Glomerular visceral epithelial cell (primary cell): ENCODE measurements around the gene RAB26.
A peak's percentile ranks its signal among the peaks of the same experiment; 100 is the strongest.

Experiments used
- DNase-seq: peaks from one replicate; pipeline ENCODE4 v3.0.0-alpha.2; 2016; ENCODE audit errors: extremely low spot score

The RAB26 gene

DNA sequence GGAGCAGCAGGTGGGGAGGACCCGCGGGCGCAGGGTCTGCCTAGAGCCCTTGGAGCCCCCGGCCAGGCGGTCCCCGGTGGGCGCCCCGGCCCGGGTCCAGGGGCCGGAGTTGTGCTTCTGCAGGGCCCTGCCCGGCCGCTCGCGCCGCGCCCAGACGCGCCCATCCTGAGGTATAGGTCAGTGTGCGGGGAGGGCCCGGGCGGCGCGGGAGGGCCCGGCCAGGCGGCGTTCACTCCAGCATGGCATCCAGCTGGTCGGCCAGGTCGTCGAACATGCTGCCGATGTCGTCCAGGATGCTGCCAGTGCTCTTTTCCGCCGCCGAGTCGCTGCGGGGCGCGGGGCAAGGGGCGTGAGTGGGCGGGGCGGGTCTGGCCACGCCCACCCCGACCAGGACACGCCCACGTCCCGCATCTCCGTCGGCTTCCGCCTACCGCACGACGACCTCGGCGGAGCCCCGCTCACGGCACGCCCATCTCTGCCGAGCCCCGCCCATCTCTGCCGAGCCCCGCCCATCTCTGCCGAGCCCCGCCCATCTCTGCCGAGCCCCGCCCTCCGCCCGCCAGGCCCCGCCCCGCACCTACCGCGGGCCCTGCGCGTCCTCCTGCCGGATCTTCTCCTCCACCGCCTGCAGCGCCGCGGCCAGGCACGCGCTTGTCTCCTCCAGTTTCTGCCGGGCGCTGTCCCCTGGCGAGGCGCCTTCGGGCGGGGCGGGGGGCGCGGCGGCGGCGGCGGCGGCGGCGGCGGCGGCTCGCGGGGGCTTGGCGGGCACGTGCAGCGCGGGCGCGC lies 30.1 kb downstream of the RAB26 start:
- no peak for DNase-seq

DNA sequence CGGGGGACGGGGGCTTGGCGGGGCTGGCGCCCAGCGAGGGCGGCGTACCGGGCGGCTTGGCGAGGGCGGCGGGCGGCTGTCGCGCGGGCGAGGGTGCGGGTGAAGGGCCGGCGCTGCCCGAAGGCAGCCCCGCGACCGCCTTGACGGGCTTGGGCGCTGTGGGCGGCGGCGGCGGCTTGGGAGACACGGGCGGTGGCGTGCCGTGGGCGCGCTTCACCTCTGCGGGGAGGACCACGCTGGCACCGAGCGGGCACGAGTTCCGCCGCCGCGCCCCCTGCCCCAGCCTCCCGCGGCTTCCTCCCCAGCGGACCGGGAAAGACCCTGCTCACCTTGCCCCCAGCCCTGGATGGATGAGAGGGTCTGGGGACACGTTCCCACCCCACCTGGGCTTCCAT lies 30.7 kb downstream of the RAB26 start:
- DNase-seq, result no peak

DNA sequence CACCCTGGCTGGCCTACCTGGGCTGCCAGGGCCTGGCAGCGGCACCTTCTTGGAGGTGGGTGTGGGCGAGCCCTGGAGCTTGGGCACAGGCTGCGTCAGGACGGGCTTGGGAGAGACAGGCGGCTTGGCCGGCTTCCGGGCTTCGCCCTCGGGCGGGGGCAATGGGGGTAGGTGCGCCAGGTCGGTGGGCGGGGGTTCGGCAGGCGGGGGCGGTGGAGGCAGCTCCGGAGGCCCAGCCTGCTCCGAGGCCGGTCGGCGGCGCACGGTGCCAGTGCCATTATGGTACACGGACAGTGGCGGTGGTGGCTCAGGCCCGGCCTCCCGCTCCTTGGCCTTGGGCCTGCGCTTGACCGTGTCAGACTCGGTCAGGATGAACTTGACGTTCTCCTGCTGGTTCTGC lies 31.2 kb downstream of the RAB26 start:
- no peak for DNase-seq

- DNase-seq, result no peak
Measured at GRCh38 chr16:2180461-2180860, 32.0 kb downstream of the RAB26 start.

DNA sequence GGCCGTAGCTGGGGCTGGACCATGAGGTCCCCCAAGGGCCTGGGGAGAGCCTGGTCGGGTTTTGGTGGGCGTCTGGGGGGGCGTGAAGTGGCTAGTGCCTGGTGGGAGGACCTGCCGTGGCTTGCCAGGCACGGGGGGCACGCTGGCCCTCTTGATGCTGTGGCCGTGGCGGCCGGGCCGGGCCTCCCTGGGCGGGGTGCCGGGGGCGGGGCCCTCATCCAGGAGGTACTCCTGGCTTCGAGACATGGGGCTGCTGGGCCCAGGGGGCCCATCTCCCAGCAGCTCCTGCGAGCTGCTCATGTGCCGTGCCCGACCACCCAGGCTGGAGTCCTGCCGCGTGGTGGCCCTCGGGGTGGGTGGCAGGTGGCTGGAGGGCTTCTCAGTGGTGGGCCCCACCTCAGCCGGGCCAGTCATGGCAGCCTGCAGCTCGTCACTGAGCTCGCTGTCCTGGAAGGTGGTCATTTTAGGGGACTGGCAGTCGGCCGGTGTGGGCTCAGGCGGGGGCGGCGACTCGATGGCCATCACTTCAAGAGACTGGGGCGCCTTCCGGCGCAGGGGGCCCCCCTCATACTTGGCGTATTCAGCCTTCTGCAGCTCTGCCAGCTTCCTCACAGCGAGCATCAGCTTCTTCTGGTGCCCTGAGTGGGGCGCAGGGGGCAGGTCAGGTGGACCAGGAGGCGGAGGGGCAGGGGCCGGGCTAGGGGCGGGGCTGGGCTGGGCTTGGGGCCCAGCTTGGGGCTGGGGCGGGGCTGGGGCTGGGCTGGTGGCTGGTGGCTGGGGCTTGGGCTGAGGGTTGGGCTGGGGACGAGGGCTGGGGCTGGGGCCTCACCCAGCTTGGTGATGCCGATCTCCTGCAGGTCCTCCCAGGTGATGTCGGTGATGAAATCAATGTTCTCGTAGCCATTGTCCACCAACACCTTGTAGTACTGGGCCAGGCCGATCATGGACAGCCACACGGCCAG lies 32.8 kb downstream of the RAB26 start:
- no peak for DNase-seq

- no peak for DNase-seq
Measured at GRCh38 chr16:2181952-2182351, 33.5 kb downstream of the RAB26 start.

GRCh38 chr16:2183671-2184070 lies 35.2 kb downstream of the RAB26 start:
- peak; percentile 35 for DNase-seq

- DNase-seq, result no peak
Measured at GRCh38 chr16:2184346-2184745, 35.9 kb downstream of the RAB26 start.

DNA sequence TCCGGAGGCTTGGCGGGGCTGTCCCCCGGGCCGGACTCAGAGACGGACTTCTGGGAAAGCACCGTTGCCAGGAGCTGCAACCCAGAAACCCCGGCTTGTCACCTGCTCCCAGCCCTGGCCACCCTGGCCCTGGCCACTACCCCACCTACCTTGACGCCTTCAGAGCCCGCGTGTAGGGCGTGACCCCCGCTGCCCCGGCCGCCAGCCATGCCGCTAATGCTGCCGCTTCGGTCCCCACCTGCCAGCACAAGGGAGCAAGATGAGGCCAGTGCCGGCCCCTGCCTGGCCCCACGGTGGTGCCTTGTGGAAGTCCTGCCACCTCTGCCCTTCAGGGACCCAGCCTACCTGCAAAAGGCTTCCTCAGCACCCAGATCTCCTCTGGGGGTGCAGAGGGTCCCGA lies 36.5 kb downstream of the RAB26 start:
- DNase-seq, result no peak

DNA sequence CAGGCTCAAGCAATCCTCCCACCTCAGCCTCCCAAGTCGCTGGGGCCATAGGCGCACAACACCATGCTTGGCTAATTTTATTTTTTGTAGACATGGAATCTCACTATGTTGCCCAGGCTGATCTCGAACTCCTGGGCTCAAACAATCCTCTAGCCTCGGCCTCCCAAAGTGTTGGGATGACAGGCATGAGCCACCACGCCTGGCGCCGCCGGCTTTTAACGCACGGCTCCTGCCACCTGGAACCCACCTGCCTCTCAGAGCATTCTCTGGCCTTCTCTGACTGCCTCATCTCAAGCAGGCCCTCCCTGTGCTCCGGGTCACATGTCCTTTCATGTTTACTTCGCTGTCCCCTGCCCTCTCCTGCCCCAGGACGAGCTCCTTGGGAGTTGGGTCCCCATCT lies 37.6 kb downstream of the RAB26 start:
- DNase-seq, result no peak

DNA sequence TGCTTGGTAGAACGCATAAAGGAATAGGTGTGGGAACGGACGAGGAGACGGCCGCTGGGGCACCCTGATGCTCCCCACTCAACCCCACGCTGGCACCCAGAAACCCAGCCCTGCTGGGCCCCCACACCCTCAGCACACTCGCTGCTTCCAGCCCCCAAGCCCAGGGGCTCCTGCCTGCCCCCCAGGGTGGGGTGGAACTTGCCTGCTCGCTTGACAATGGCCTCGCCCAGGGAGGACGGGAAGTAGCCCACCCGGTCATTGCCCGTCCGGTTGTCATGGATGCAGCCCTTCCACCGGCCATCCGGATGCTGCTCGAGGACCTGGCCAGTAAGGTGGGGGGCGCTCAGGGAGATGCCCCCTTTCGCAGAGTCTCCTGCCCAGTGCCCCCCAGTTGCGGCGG lies 38.1 kb downstream of the RAB26 start:
- no peak for DNase-seq

- no peak for DNase-seq
Measured at GRCh38 chr16:2187212-2187611, 38.8 kb downstream of the RAB26 start.

DNA sequence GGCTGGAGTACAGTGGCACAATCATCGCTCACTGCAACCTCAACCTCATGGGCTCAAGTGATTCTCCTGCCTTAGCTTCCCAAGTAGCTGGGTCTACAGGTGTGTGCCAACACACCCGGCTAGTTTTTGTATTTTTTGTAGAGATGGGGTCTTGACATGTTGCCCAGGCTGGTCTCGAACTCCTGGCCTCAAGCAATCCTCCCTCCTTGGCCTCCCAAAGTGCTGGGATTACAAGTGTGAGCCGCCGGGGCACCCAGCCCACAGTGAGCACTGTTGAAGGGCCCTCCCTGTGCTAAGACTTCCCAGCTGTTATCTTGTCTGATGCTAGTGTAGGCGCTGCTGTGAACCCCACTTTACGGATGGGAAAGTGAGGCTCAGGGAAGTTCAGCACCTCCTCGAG lies 40.0 kb downstream of the RAB26 start:
- no peak for DNase-seq

DNA sequence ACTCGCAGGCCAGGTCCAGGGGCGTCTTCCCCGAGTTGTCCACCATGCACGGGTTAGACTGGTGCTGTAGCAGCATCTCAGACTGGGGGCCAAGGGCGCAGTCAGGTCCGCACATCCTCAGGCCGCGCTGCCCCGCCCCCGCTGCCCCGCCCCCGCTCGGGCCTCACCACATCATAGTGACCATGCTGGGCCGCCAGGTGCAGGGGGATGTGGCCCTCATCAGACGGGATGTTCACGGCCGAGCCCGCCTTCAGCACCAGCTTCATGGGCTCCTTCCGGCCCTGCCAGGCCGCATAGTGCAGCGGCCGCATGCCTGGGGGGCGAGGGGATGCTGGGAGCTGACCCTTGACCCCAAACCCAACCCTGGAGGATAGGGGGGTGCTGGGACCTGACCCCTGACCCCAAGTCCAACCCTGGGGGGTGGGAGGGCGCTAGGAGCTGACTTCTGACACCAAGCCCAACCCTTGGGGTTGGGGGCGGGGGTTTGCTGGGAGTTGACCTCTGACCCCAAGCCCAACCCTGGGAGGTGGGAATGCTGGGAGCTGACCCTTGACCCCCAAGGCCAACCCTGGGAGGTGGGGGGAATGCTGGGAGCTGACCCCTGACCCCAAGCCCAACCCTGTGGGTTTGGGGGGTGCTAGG lies 40.9 kb downstream of the RAB26 start:
- no peak for DNase-seq

GRCh38 chr16:2190002-2190658 lies 41.7 kb downstream of the RAB26 start:
- no peak for DNase-seq

DNA sequence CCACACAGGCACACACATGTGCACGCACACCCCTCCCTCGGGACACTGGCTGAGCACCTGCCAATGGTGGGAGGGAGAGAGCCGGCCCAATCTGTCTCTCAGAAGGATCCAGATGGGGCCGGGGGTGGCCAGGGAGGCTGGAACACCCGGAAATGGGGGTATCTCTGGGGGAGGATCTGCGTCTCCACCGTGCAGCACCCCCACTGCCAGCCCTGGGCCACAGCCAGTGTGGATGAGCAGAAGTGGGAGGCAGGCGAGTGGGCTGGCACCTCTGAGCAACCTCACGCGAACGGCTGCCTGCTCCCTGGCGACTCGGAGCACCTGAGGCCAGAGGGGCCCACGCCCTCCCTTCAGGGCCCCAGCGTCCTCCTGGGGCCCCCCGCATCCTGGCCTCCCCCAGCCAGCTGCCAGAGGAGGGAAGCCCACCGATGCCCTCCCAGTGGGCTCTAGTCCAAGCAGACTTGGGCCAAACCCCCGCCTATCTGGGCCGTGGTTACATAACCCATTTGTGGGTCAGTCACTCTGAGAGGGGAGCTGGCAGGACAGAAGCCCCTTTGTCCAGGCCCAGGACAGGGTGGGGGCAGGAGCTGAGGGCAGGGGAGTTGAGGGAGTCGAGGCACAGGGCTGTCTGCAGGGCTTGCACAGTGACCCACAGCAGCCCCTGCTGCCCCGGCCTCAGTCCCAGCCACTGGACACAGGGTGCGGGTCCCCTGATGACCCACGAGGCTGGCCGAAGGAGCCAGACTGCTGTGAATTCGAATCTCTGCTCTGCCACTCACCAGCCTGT lies 42.4 kb downstream of the RAB26 start:
- DNase-seq, result no peak

DNA sequence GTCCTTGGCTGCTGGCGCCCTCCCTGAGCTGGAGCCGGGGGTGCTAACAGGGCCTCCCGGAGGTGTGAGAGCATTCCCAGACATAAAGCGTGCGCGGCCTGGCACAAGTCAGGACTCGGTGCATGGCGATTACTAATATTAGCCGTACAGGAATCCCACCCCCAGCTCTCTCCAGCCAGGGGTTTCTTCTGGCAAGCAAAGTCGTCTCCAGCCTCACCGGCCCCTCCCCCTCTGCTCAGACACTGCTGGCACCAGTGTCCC lies 43.0 kb downstream of the RAB26 start:
- no peak for DNase-seq

- DNase-seq, result peak; percentile 63
Measured at GRCh38 chr16:2194166-2194834, 45.9 kb downstream of the RAB26 start.

- DNase-seq, result peak; percentile 64
Measured at GRCh38 chr16:2194852-2195321, 46.5 kb downstream of the RAB26 start.

- no peak for DNase-seq
Measured at GRCh38 chr16:2195322-2196161, 47.1 kb downstream of the RAB26 start.
